HG02852 (cell line): ENCODE measurements around the gene PCNX2.
"Not testable (repeated sequence)": the region's sequence is repeated elsewhere in the genome, so short reads cannot be mapped to it uniquely, and the experiment has no call there.

Experiments used
- ATAC-seq: cut with Tn5 transposase; IDR thresholded peaks from one replicate; pipeline ENCODE4 v1.9.1; 2021; ENCODE audit warnings: mild to moderate bottlenecking, moderate library complexity; ENCODE audit not compliant: unreplicated experiment

Gene PCNX2

GRCh38 chr1:233109096-233109495, 186.4 kb downstream of the PCNX2 start:
- no peak for ATAC-seq

GRCh38 chr1:233107716-233108130, 187.8 kb downstream of the PCNX2 start:
- ATAC-seq = not testable (repeated sequence)

- ATAC-seq = no peak
These were observed 188.3 kb downstream of the PCNX2 start for GRCh38 chr1:233107130-233107660.

- no peak for ATAC-seq
These were observed 190.3 kb downstream of the PCNX2 start for GRCh38 chr1:233105225-233105624.

GRCh38 chr1:233102341-233102740, 193.2 kb downstream of the PCNX2 start:
- ATAC-seq = no peak

- ATAC-seq = no peak
These were observed 197.5 kb downstream of the PCNX2 start for GRCh38 chr1:233097959-233098580.

GRCh38 chr1:233097546-233097945, 198.0 kb downstream of the PCNX2 start:
- ATAC-seq = no peak

- no peak for ATAC-seq
These were observed 200.8 kb downstream of the PCNX2 start for GRCh38 chr1:233094691-233095090.

GRCh38 chr1:233094269-233094668, 201.3 kb downstream of the PCNX2 start:
- ATAC-seq = no peak

GRCh38 chr1:233090746-233091494, 204.6 kb downstream of the PCNX2 start:
- no peak for ATAC-seq

GRCh38 chr1:233089251-233089650, 206.3 kb downstream of the PCNX2 start:
- no peak for ATAC-seq

- no peak for ATAC-seq
These were observed 206.9 kb downstream of the PCNX2 start for GRCh38 chr1:233088613-233089012.

GRCh38 chr1:233086961-233087881, 208.3 kb downstream of the PCNX2 start:
- ATAC-seq = no peak

GRCh38 chr1:233085566-233085965, 210.0 kb downstream of the PCNX2 start:
- no peak for ATAC-seq

GRCh38 chr1:233082778-233083550, 212.6 kb downstream of the PCNX2 start:
- no peak for ATAC-seq

GRCh38 chr1:233081735-233082134, 213.8 kb downstream of the PCNX2 start:
- ATAC-seq = no peak

GRCh38 chr1:233080827-233081226, 214.7 kb downstream of the PCNX2 start:
- ATAC-seq = not testable (repeated sequence)

GRCh38 chr1:233080286-233080685, 215.2 kb downstream of the PCNX2 start:
- ATAC-seq = no peak

- no peak for ATAC-seq
These were observed 216.0 kb downstream of the PCNX2 start for GRCh38 chr1:233079574-233079973.

GRCh38 chr1:233078396-233078795, 217.1 kb downstream of the PCNX2 start:
- ATAC-seq = no peak
